HEK293 (cell line): ENCODE data around the gene PARD3B.

Experiments
- MYNN ChIP-seq: fragments of 450-650 bp; formaldehyde crosslinking; IDR thresholded peaks from 2 replicates; pipeline ENCODE4 v1.5.1; 2016; ENCODE audit warnings: missing biosample characterization, missing genetic modification characterization, borderline replicate concordance
- ZNF274 ChIP-seq, 2 experiments: fragments of 200-500 bp in 1 of 2; fragments of 450-650 bp in 1 of 2; sonication (Bioruptor generic) in 1 of 2; formaldehyde crosslinking in 1 of 2; IDR thresholded peaks; 2 replicates each; pipeline versions ENCODE4 v1.5.1 to v1.6.1; 2014 to 2016; ENCODE audit warnings: borderline replicate concordance in 1 of 2, inconsistent platforms in 1 of 2, low read length in 1 of 2, missing biosample characterization in 1 of 2, missing genetic modification characterization in 1 of 2
- ZNF324 ChIP-seq: fragments of 450-650 bp; formaldehyde crosslinking; IDR thresholded peaks from 2 replicates; pipeline ENCODE4 v1.5.1; 2016; ENCODE audit warnings: missing biosample characterization, missing genetic modification characterization
- ZNF529 ChIP-seq: fragments of 450-650 bp; formaldehyde crosslinking; IDR thresholded peaks from 2 replicates; pipeline ENCODE4 v1.5.1; 2017; ENCODE audit warnings: missing genetic modification characterization, missing biosample characterization; ENCODE audit not compliant: insufficient replicate concordance
- ZNF600 ChIP-seq: fragments of 450-650 bp; formaldehyde crosslinking; IDR thresholded peaks from 2 replicates; pipeline ENCODE4 v1.5.1; 2016; ENCODE audit warnings: missing biosample characterization, missing genetic modification characterization
- ZNF707 ChIP-seq: fragments of 450-650 bp; formaldehyde crosslinking; IDR thresholded peaks from 2 replicates; pipeline ENCODE4 v1.5.1; 2016; ENCODE audit warnings: missing biosample characterization, missing genetic modification characterization
- ZNF776 ChIP-seq: fragments of 450-650 bp; formaldehyde crosslinking; IDR thresholded peaks from 2 replicates; pipeline ENCODE4 v1.5.0; 2017; ENCODE audit warnings: missing biosample characterization, missing genetic modification characterization, borderline replicate concordance
- ZNF837 ChIP-seq: fragments of 450-650 bp; formaldehyde crosslinking; IDR thresholded peaks from 2 replicates; pipeline ENCODE4 v1.5.1; 2016; ENCODE audit warnings: missing biosample characterization, missing genetic modification characterization
- TF ChIP-seq, protein P1 (sequence below): fragments of 450-650 bp; formaldehyde crosslinking; IDR thresholded peaks from 2 replicates; pipeline ENCODE4 v1.5.1; 2016; ENCODE audit warnings: missing biosample characterization, missing genetic modification characterization
- TF ChIP-seq, protein P2 (sequence below): fragments of 450-650 bp; formaldehyde crosslinking; conservative IDR thresholded peaks from 2 replicates; pipeline ENCODE4 v1.5.1; 2016; ENCODE audit warnings: low read depth, missing biosample characterization, missing genetic modification characterization
- TF ChIP-seq, protein P3 (sequence below): fragments of 450-650 bp; formaldehyde crosslinking; IDR thresholded peaks from 2 replicates; pipeline ENCODE4 v1.5.1; 2016; ENCODE audit warnings: missing biosample characterization, missing genetic modification characterization
- TF ChIP-seq, protein P4 (sequence below): fragments of 450-650 bp; formaldehyde crosslinking; IDR thresholded peaks from 2 replicates; pipeline ENCODE4 v1.5.1; 2016; ENCODE audit warnings: missing biosample characterization, missing genetic modification characterization
- TF ChIP-seq, protein P5 (sequence below): fragments of 450-650 bp; formaldehyde crosslinking; IDR thresholded peaks from 2 replicates; pipeline ENCODE4 v1.5.1; 2016; ENCODE audit warnings: missing biosample characterization, missing genetic modification characterization
- TF ChIP-seq, protein P6 (sequence below): fragments of 450-650 bp; formaldehyde crosslinking; IDR thresholded peaks from 2 replicates; pipeline ENCODE4 v1.5.1; 2016; ENCODE audit warnings: missing biosample characterization, missing genetic modification characterization

DNA sequence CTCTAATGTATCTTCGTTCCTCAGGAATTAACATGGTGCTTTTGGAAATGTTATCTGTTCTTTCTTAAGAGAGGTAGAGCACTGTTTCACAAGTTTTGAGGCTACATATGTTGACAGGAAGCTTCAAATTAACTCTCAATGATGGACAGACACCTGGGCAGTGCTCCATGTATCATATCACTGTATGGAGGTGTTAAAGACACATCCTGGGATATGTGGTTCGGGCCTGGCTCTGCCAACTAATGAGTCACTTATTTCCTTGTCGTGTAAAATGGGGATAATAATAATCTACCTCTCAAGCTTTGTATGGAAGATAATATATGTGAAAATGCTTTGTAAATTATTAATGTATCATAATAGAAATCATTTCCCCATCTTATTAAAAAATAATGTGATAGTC lies 90.2 kb downstream of the PARD3B start:
- TF ChIP-seq ZNF776 (tag by site-specific recombination) (no peak), ZNF837 (tag by site-specific recombination) (no peak), ZNF600 (tag by site-specific recombination) (no peak), ZNF324 (tag by site-specific recombination) (no peak), ZNF529 (no peak), ZNF707 (no peak), ZNF274 (IDR thresholded peaks at IDR 0.05; ENCODE audit: low read length) (no peak), ZNF274 (tag by site-specific recombination; IDR thresholded peaks at IDR 0.05; ENCODE audit: borderline replicate concordance) (no peak), MYNN (tag by site-specific recombination) (no peak)
- TF ChIP-seq, protein P1, sequence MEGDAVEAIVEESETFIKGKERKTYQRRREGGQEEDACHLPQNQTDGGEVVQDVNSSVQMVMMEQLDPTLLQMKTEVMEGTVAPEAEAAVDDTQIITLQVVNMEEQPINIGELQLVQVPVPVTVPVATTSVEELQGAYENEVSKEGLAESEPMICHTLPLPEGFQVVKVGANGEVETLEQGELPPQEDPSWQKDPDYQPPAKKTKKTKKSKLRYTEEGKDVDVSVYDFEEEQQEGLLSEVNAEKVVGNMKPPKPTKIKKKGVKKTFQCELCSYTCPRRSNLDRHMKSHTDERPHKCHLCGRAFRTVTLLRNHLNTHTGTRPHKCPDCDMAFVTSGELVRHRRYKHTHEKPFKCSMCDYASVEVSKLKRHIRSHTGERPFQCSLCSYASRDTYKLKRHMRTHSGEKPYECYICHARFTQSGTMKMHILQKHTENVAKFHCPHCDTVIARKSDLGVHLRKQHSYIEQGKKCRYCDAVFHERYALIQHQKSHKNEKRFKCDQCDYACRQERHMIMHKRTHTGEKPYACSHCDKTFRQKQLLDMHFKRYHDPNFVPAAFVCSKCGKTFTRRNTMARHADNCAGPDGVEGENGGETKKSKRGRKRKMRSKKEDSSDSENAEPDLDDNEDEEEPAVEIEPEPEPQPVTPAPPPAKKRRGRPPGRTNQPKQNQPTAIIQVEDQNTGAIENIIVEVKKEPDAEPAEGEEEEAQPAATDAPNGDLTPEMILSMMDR: no peak
- TF ChIP-seq, protein P2, sequence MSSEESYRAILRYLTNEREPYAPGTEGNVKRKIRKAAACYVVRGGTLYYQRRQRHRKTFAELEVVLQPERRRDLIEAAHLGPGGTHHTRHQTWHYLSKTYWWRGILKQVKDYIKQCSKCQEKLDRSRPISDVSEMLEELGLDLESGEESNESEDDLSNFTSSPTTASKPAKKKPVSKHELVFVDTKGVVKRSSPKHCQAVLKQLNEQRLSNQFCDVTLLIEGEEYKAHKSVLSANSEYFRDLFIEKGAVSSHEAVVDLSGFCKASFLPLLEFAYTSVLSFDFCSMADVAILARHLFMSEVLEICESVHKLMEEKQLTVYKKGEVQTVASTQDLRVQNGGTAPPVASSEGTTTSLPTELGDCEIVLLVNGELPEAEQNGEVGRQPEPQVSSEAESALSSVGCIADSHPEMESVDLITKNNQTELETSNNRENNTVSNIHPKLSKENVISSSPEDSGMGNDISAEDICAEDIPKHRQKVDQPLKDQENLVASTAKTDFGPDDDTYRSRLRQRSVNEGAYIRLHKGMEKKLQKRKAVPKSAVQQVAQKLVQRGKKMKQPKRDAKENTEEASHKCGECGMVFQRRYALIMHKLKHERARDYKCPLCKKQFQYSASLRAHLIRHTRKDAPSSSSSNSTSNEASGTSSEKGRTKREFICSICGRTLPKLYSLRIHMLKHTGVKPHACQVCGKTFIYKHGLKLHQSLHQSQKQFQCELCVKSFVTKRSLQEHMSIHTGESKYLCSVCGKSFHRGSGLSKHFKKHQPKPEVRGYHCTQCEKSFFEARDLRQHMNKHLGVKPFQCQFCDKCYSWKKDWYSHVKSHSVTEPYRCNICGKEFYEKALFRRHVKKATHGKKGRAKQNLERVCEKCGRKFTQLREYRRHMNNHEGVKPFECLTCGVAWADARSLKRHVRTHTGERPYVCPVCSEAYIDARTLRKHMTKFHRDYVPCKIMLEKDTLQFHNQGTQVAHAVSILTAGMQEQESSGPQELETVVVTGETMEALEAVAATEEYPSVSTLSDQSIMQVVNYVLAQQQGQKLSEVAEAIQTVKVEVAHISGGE (tag by site-specific recombination): no peak
- TF ChIP-seq, protein P3, sequence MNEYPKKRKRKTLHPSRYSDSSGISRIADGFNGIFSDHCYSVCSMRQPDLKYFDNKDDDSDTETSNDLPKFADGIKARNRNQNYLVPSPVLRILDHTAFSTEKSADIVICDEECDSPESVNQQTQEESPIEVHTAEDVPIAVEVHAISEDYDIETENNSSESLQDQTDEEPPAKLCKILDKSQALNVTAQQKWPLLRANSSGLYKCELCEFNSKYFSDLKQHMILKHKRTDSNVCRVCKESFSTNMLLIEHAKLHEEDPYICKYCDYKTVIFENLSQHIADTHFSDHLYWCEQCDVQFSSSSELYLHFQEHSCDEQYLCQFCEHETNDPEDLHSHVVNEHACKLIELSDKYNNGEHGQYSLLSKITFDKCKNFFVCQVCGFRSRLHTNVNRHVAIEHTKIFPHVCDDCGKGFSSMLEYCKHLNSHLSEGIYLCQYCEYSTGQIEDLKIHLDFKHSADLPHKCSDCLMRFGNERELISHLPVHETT (tag by site-specific recombination): no peak
- TF ChIP-seq, protein P4, sequence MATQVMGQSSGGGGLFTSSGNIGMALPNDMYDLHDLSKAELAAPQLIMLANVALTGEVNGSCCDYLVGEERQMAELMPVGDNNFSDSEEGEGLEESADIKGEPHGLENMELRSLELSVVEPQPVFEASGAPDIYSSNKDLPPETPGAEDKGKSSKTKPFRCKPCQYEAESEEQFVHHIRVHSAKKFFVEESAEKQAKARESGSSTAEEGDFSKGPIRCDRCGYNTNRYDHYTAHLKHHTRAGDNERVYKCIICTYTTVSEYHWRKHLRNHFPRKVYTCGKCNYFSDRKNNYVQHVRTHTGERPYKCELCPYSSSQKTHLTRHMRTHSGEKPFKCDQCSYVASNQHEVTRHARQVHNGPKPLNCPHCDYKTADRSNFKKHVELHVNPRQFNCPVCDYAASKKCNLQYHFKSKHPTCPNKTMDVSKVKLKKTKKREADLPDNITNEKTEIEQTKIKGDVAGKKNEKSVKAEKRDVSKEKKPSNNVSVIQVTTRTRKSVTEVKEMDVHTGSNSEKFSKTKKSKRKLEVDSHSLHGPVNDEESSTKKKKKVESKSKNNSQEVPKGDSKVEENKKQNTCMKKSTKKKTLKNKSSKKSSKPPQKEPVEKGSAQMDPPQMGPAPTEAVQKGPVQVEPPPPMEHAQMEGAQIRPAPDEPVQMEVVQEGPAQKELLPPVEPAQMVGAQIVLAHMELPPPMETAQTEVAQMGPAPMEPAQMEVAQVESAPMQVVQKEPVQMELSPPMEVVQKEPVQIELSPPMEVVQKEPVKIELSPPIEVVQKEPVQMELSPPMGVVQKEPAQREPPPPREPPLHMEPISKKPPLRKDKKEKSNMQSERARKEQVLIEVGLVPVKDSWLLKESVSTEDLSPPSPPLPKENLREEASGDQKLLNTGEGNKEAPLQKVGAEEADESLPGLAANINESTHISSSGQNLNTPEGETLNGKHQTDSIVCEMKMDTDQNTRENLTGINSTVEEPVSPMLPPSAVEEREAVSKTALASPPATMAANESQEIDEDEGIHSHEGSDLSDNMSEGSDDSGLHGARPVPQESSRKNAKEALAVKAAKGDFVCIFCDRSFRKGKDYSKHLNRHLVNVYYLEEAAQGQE: no peak
- TF ChIP-seq, protein P5, sequence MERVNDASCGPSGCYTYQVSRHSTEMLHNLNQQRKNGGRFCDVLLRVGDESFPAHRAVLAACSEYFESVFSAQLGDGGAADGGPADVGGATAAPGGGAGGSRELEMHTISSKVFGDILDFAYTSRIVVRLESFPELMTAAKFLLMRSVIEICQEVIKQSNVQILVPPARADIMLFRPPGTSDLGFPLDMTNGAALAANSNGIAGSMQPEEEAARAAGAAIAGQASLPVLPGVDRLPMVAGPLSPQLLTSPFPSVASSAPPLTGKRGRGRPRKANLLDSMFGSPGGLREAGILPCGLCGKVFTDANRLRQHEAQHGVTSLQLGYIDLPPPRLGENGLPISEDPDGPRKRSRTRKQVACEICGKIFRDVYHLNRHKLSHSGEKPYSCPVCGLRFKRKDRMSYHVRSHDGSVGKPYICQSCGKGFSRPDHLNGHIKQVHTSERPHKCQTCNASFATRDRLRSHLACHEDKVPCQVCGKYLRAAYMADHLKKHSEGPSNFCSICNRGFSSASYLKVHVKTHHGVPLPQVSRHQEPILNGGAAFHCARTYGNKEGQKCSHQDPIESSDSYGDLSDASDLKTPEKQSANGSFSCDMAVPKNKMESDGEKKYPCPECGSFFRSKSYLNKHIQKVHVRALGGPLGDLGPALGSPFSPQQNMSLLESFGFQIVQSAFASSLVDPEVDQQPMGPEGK (tag by site-specific recombination): no peak
- TF ChIP-seq, protein P6, sequence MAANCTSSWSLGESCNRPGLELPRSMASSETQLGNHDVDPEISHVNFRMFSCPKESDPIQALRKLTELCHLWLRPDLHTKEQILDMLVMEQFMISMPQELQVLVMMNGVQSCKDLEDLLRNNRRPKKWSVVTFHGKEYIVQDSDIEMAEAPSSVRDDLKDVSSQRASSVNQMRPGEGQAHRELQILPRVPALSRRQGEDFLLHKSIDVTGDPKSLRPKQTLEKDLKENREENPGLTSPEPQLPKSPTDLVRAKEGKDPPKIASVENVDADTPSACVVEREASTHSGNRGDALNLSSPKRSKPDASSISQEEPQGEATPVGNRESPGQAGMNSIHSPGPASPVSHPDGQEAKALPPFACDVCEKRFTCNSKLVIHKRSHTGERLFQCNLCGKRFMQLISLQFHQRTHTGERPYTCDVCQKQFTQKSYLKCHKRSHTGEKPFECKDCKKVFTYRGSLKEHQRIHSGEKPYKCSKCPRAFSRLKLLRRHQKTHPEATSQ: no peak
